Prostate gland (tissue), 2 donors: Measurements from ENCODE around the gene DHX32. TPM values are rescaled to one million over a fixed set of nuclear protein-coding genes. Genes with fewer than 3 reads are reported as not detected.

Source experiments
- DNase-seq: peaks from one replicate; pipeline ENCODE4 v3.0.0-alpha.2; 2019; ENCODE audit warnings: low spot score
- H3K27ac ChIP-seq, 2 donors: fragments of 200-600 bp; sonication (generic); 2 replicates each; pipeline ENCODE4 v1.5.1; 2017 to 2019
- H3K27me3 ChIP-seq: fragments of 200-600 bp; sonication (generic); replicated peaks from 2 replicates; pipeline ENCODE4 v1.5.1; 2019; ENCODE audit not compliant: insufficient read depth
- H3K36me3 ChIP-seq, 2 donors: fragments of 200-600 bp; sonication (generic); 1 replicate in 1 of 2; 2 replicates in 1 of 2; pipeline versions ENCODE4 v1.5.1 to v1.8.1; 2017 to 2019
- H3K4me1 ChIP-seq: fragments of 200-600 bp; sonication (generic); replicated peaks from 2 replicates; pipeline ENCODE4 v1.5.1; 2019
- H3K4me3 ChIP-seq, 2 donors: fragments of 200-600 bp; sonication (generic); 2 replicates each; pipeline ENCODE4 v1.5.1; 2017 to 2019
- H3K9me3 ChIP-seq: fragments of 200-600 bp; sonication (generic); 2 replicates; pipeline ENCODE4 v1.5.1; 2017
- CTCF ChIP-seq, 4 experiments: fragments of 200-600 bp in 2 of 4; fragments of 450-650 bp in 2 of 4; sonication (generic) in 2 of 4; IDR thresholded peaks; 1 replicate in 3 of 4; 2 replicates in 1 of 4; pipeline ENCODE4 v1.5.1; 2016 to 2019; ENCODE audit warnings: antibody characterized with exemption in 4 of 4, mild to moderate bottlenecking in 2 of 4, moderate library complexity in 2 of 4
- POLR2A ChIP-seq: fragments of 450-650 bp; IDR thresholded peaks from one replicate; pipeline ENCODE4 v1.6.1; 2016; ENCODE audit warnings: antibody characterized with exemption, mild to moderate bottlenecking
- POLR2AphosphoS5 ChIP-seq: sonication (generic); formaldehyde crosslinking; IDR thresholded peaks from one replicate; pipeline ENCODE4 v1.6.1; 2017; ENCODE audit warnings: antibody characterized with exemption
- WGBS: methylation state at CpG from one replicate; pipeline ENCODE4 v1.1.5; 2018; 5-methylcytosine and 5-hydroxymethylcytosine counted together
- intact Hi-C: fragments of 100-400 bp; cut with DNase I; formaldehyde crosslinking; loops from one replicate; pipeline ENCODE4 v1.14.2; 2022
- total RNA-seq, 2 donors: library from RNA; depleted of rRNA; stranded (reverse); fragments of >200 nt; gene quantifications; one replicate each; pipeline ENCODE4 v1.1.0, GENCODE V29; 2016

The DHX32 gene
- total RNA-seq, 2 donors from 2014 or later = 39.3 to 53.5 TPM

GRCh38 chr10:125823663-125824251 is 57.3 kb downstream of the DHX32 start:
- Histone ChIP-seq H3K4me3 (peak overlapping the region; percentile 83 to 86), H3K27me3 (no peaks in the 10 kb centered on the region), H3K36me3 (peaks cover 0 to 3% of the 10 kb centered on the region in 2 donors), H3K4me1 (peaks cover 9% of the 10 kb centered on the region), H3K9me3 (no peaks in the 10 kb centered on the region), H3K27ac (peak overlapping the region; percentile 77 to 79)
- intact Hi-C loops = loop anchor here (10.0 kb wide), 1 partner anchor 659 kb away; the partner anchor contains the start of gene CTBP2
- no peak for DNase-seq
- no peak for TF ChIP-seq CTCF (IDR thresholded peaks at IDR 0.05)
- no peak for TF ChIP-seq POLR2A
- TF ChIP-seq POLR2AphosphoS5 = no peak
- under 1% methylated on average over 20 of the region's 20 CpGs for WGBS

GRCh38 chr10:125822878-125823662 is 58.0 kb downstream of the DHX32 start, which contains the start of the genes BCCIP and UROS:
TSS of gene BCCIP (plus strand) at chr10:125823546. CDS start at chr10:125823558, 12 bp downstream.
TSS of gene UROS (minus strand) at chr10:125823258. CDS start at chr10:125816499, 6,759 bp downstream.
- intact Hi-C loops = loop anchor here (10.0 kb wide), 1 partner anchor 658 kb away; the partner anchor contains the start of gene CTBP2
- Histone ChIP-seq H3K36me3 (no peaks in the 10 kb centered on the region), H3K9me3 (no peaks in the 10 kb centered on the region), H3K27ac (peak within 1 kb of the TSS; percentile 77 to 79), H3K4me3 (peak within 1 kb of the TSS; percentile 83 to 86), H3K27me3 (no peaks in the 10 kb centered on the region), H3K4me1 (peaks cover 9% of the 10 kb centered on the region)
- DNase-seq = peak; percentile 81
- under 1% methylated on average over 71 of the region's 74 CpGs for WGBS
- TF ChIP-seq CTCF (IDR thresholded peaks at IDR 0.05) (peak in 1 of 4 experiments; percentile 30), POLR2AphosphoS5 (peak; percentile 92), POLR2A (peak; percentile 45)

GRCh38 chr10:125820701-125821100 is 60.4 kb downstream of the DHX32 start:
- peaks cover 4% of the 10 kb centered on the region for H3K4me1 ChIP-seq
- no peak overlapping the region for H3K27ac ChIP-seq
- H3K9me3 ChIP-seq = no peaks in the 10 kb centered on the region
- TF ChIP-seq POLR2AphosphoS5 = no peak
- TF ChIP-seq CTCF (IDR thresholded peaks at IDR 0.05) = no peak
- TF ChIP-seq POLR2A = no peak
- no peak overlapping the region for H3K4me3 ChIP-seq
- H3K27me3 ChIP-seq = no peaks in the 10 kb centered on the region
- no peaks in the 10 kb centered on the region for H3K36me3 ChIP-seq
- DNase-seq = no peak
- intact Hi-C loops = loop anchor here (10.0 kb wide), 1 partner anchor 656 kb away; the partner anchor contains the start of gene CTBP2
- 70% methylated on average over 1 of the region's 1 CpG for WGBS

GRCh38 chr10:125817337-125817946 is 63.6 kb downstream of the DHX32 start:
- no peak for DNase-seq
- Histone ChIP-seq H3K27ac (no peak overlapping the region), H3K9me3 (no peaks in the 10 kb centered on the region), H3K36me3 (peaks cover 0 to 9% of the 10 kb centered on the region in 2 donors), H3K4me3 (no peak overlapping the region), H3K27me3 (no peaks in the 10 kb centered on the region), H3K4me1 (no peaks in the 10 kb centered on the region)
- WGBS = 86% methylated on average over 6 of the region's 6 CpGs
- intact Hi-C loops = no loop called here
- TF ChIP-seq POLR2A = no peak
- TF ChIP-seq POLR2AphosphoS5 = no peak
- no peak for TF ChIP-seq CTCF (IDR thresholded peaks at IDR 0.05)
